Fibroblast of mammary gland (primary cell): ENCODE measurements around the gene TUB.

Source experiments
- DNase-seq: peaks from one replicate; pipeline ENCODE4 v3.0.0-alpha.2; 2010; ENCODE audit warnings: low read depth
- H3K4me3 ChIP-seq: 2 replicates; pipeline ENCODE4 v1.5.1; 2011; ENCODE audit warnings: low read depth, mild to moderate bottlenecking, low read length, moderate library complexity; ENCODE audit not compliant: control insufficient read depth
- TF ChIP-seq, protein P1 (sequence below): conservative IDR thresholded peaks from 2 replicates; pipeline ENCODE4 v1.5.1; 2011; ENCODE audit warnings: low read depth, low read length, inconsistent platforms; ENCODE audit not compliant: control insufficient read depth, insufficient read depth

The TUB gene

GRCh38 chr11:8084352-8084751 is 3.3 kb downstream of the TUB start:
- DNase-seq, result no peak
- TF ChIP-seq, protein P1, sequence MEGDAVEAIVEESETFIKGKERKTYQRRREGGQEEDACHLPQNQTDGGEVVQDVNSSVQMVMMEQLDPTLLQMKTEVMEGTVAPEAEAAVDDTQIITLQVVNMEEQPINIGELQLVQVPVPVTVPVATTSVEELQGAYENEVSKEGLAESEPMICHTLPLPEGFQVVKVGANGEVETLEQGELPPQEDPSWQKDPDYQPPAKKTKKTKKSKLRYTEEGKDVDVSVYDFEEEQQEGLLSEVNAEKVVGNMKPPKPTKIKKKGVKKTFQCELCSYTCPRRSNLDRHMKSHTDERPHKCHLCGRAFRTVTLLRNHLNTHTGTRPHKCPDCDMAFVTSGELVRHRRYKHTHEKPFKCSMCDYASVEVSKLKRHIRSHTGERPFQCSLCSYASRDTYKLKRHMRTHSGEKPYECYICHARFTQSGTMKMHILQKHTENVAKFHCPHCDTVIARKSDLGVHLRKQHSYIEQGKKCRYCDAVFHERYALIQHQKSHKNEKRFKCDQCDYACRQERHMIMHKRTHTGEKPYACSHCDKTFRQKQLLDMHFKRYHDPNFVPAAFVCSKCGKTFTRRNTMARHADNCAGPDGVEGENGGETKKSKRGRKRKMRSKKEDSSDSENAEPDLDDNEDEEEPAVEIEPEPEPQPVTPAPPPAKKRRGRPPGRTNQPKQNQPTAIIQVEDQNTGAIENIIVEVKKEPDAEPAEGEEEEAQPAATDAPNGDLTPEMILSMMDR, result no peak
- no peak overlapping the region for H3K4me3 ChIP-seq

- TF ChIP-seq, protein P1, result no peak
Measured at GRCh38 chr11:8085011-8085645, 4.1 kb downstream of the TUB start.

DNA sequence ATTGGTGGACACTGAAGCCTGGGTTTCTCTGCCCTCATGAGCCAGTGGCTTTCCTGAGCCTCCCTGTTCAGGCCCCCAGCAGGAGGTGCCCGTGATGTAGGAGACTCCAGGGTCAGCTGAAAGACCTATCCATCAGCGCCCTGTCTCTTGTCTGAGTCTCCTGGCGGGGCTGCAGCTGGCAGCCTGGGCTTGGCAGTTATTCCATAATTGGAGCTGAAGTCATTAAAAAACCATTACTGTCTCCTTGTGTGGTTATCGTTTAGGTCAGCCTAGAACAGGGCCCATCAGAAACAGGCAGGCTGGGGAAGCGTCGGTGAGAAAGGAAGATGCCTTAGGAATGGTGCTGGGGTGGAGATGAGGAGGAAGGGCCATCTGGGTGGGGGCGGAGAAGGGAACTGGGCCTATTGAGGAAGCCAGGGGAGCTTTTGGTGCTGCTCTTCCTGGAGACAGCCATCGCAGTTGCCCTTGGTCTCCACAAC is 5.0 kb downstream of the TUB start:
- TF ChIP-seq, protein P1, result no peak
- H3K4me3 ChIP-seq, result no peak overlapping the region
- DNase-seq, result peak; percentile 23

More at GRCh38 chr11:8085011-8085645, 4.1 kb downstream of the TUB start:
- no peak for DNase-seq
- no peak overlapping the region for H3K4me3 ChIP-seq

DNA sequence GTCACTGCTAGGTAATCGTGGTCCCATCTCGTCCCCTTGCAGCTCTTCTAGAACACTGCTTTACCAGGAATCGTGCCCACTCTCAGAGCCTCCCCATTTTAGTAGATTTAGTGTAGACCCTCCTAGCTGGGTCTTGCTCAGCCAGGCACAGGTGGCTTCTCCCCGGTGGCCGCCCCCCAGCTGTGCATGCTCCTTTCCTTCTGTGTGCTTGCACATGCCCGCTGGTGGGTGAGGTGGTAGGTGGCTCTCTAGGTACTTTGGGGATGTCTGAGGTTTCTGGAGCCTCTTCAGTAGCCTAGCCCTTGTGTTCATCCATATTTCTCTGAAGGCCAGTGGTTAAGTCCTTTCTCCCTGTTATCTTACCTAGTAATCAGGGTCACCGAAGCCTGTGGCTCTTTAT is 5.6 kb downstream of the TUB start:
- no peak overlapping the region for H3K4me3 ChIP-seq
- TF ChIP-seq, protein P1, result no peak
- DNase-seq, result no peak

DNA sequence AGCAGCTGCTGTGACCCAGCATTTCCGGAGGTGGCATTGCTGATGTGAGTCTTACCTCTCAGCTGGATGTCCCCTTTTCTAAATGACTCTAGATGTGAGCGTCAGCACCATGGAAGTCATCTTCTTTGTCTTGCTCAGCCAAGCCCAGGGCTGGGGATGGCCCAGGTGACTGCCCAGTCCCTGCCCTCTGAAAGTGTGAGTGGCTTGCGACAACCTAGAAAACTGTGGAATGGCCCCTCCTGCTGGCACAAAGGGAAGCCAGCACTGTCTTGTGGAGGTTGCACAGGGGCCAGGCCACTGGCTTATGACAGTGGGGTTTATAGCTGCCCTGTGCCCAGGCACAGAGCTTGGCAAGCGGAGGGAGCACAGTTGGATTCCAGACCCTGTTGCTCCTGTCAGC is 6.2 kb downstream of the TUB start:
- DNase-seq, result no peak
- no peak overlapping the region for H3K4me3 ChIP-seq
- TF ChIP-seq, protein P1, result peak; percentile 18

- TF ChIP-seq, protein P1, result no peak
- no peak overlapping the region for H3K4me3 ChIP-seq
- no peak for DNase-seq
Measured at GRCh38 chr11:8087756-8088155, 6.7 kb downstream of the TUB start.
